ENCODE results near the gene MLLT6. TPM values are rescaled to one million over a fixed set of nuclear protein-coding genes. Genes with fewer than 3 reads are reported as not detected.

The MLLT6 gene
- total and polyA plus RNA-seq, 2 of the 13 experiments (the other 11 are each of a cell fraction or from before 2014, with no cell fraction given) = 50.7 to 69.5 TPM

DNA sequence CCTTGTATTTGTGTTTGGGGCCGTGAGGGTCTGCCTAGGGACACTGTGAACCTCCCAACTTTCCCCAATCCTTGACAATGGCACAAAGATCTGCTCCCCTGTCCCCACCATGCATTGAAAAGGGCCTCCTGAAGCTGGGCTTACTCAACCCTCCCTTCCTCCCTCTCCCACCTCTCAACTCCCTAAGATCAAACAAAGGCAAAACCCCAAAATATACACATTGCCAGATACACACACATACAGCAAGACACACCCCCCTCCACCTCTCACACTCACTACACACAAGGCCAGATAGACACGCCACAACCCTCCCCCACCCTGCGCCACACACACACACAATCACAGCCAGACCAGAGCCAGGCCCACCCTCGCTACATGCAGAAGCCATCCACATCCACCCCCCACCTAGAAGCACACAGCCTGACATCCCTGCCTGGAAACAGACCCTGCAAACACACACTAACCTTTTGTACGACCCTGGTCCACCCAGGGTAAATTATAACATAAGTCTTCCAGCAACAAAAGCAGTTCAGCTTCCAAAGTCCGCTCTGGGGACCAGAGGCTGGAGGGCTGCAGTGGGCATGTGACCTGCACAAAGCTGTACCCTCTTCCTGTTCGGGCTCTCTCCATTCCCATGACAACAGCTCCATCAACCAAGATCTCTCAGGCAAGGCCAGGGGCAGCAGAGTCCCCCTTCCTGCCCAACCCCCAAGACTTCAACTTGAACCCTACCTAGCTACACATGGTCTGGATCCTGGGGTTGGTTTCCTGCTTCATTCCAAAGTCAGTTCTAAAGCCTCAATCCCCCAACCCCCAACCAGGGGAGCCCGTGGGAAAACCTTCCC is 41.2 kb downstream of the MLLT6 start (continued):
- TF ChIP-seq, protein P1, sequence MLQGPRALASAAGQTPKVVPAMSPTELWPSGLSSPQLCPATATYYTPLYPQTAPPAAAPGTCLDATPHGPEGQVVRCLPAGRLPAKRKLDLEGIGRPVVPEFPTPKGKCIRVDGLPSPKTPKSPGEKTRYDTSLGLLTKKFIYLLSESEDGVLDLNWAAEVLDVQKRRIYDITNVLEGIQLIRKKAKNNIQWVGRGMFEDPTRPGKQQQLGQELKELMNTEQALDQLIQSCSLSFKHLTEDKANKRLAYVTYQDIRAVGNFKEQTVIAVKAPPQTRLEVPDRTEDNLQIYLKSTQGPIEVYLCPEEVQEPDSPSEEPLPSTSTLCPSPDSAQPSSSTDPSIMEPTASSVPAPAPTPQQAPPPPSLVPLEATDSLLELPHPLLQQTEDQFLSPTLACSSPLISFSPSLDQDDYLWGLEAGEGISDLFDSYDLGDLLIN (CRISPR knock-in tag; IDR thresholded peaks at IDR 0.05; ENCODE audit: borderline replicate concordance) = no peak
- TF ChIP-seq KDM1A (CRISPR knock-in tag; IDR thresholded peaks at IDR 0.05) = peak; percentile 82; the same call in 1 of the 2 replicates
- no peak for TF ChIP-seq ZNF563 (CRISPR knock-in tag; IDR thresholded peaks at IDR 0.05)
- TF ChIP-seq ZNF607 (CRISPR knock-in tag; IDR thresholded peaks at IDR 0.05; ENCODE audit: borderline replicate concordance) = no peak
- TF ChIP-seq ZBTB34 (CRISPR knock-in tag; IDR thresholded peaks at IDR 0.05) = peak; percentile 71; the same call in 1 of the 2 replicates
- no peak for TF ChIP-seq DR1 (CRISPR knock-in tag; IDR thresholded peaks at IDR 0.05)
- TF ChIP-seq MED13 (CRISPR knock-in tag; IDR thresholded peaks at IDR 0.05) = peak; percentile 52; the same call in 1 of the 2 replicates
- TF ChIP-seq ZBTB38 (CRISPR knock-in tag; IDR thresholded peaks at IDR 0.05) = peak; percentile 44; the same call in 1 of the 2 replicates
- TF ChIP-seq CEBPB (IDR thresholded peaks at IDR 0.05; ENCODE audit: borderline replicate concordance, low read depth, low read length) = no peak
- TF ChIP-seq ARID2 (CRISPR knock-in tag; IDR thresholded peaks at IDR 0.05; ENCODE audit: borderline replicate concordance) = no peak
- TF ChIP-seq ELF1 (CRISPR knock-in tag; IDR thresholded peaks at IDR 0.05) = peak; percentile 90
- TF ChIP-seq, protein P2, sequence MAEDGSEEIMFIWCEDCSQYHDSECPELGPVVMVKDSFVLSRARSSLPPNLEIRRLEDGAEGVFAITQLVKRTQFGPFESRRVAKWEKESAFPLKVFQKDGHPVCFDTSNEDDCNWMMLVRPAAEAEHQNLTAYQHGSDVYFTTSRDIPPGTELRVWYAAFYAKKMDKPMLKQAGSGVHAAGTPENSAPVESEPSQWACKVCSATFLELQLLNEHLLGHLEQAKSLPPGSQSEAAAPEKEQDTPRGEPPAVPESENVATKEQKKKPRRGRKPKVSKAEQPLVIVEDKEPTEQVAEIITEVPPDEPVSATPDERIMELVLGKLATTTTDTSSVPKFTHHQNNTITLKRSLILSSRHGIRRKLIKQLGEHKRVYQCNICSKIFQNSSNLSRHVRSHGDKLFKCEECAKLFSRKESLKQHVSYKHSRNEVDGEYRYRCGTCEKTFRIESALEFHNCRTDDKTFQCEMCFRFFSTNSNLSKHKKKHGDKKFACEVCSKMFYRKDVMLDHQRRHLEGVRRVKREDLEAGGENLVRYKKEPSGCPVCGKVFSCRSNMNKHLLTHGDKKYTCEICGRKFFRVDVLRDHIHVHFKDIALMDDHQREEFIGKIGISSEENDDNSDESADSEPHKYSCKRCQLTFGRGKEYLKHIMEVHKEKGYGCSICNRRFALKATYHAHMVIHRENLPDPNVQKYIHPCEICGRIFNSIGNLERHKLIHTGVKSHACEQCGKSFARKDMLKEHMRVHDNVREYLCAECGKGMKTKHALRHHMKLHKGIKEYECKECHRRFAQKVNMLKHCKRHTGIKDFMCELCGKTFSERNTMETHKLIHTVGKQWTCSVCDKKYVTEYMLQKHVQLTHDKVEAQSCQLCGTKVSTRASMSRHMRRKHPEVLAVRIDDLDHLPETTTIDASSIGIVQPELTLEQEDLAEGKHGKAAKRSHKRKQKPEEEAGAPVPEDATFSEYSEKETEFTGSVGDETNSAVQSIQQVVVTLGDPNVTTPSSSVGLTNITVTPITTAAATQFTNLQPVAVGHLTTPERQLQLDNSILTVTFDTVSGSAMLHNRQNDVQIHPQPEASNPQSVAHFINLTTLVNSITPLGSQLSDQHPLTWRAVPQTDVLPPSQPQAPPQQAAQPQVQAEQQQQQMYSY (CRISPR knock-in tag; IDR thresholded peaks at IDR 0.05) = no peak
- no peak for TF ChIP-seq TCF7L2 (IDR thresholded peaks at IDR 0.05; ENCODE audit: low read depth, low read length)
- TF ChIP-seq ZNF382 (CRISPR knock-in tag; IDR thresholded peaks at IDR 0.05; ENCODE audit: borderline replicate concordance) = no peak
- no peak for TF ChIP-seq ZNF577 (CRISPR knock-in tag; IDR thresholded peaks at IDR 0.05; ENCODE audit: borderline replicate concordance, low read depth)
- no peak for TF ChIP-seq RNF2 (conservative IDR thresholded peaks at IDR 0.05; ENCODE audit: low read depth)
- TF ChIP-seq, protein P3, sequence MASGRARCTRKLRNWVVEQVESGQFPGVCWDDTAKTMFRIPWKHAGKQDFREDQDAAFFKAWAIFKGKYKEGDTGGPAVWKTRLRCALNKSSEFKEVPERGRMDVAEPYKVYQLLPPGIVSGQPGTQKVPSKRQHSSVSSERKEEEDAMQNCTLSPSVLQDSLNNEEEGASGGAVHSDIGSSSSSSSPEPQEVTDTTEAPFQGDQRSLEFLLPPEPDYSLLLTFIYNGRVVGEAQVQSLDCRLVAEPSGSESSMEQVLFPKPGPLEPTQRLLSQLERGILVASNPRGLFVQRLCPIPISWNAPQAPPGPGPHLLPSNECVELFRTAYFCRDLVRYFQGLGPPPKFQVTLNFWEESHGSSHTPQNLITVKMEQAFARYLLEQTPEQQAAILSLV (CRISPR knock-in tag; IDR thresholded peaks at IDR 0.05; ENCODE audit: borderline replicate concordance) = 0 out of 2 replicates have a peak, but pooled peaks have one; percentile 15
- TF ChIP-seq ZNF766 (CRISPR knock-in tag; IDR thresholded peaks at IDR 0.05; ENCODE audit: borderline replicate concordance) = 0 out of 2 replicates have a peak, but pooled peaks have one; percentile 58
- TF ChIP-seq PCBP2 (optimal IDR thresholded peaks at IDR 0.05; ENCODE audit: low read depth, low read length, poor library complexity, severe bottlenecking) = no peak
- no peak for TF ChIP-seq TCF12 (IDR thresholded peaks at IDR 0.05)
- no peak for TF ChIP-seq TCF12 (CRISPR knock-in tag; IDR thresholded peaks at IDR 0.05)
- TF ChIP-seq ZNF235 (CRISPR knock-in tag; IDR thresholded peaks at IDR 0.05; ENCODE audit: borderline replicate concordance) = no peak

Data from HepG2 (cell line).